ENCODE results near the gene KCTD5. TPM values are rescaled to one million over a fixed set of nuclear protein-coding genes. Genes with fewer than 3 reads are reported as not detected.

The KCTD5 gene
- total RNA-seq, 1 experiment from 2014 or later: 36.7 TPM

DNA sequence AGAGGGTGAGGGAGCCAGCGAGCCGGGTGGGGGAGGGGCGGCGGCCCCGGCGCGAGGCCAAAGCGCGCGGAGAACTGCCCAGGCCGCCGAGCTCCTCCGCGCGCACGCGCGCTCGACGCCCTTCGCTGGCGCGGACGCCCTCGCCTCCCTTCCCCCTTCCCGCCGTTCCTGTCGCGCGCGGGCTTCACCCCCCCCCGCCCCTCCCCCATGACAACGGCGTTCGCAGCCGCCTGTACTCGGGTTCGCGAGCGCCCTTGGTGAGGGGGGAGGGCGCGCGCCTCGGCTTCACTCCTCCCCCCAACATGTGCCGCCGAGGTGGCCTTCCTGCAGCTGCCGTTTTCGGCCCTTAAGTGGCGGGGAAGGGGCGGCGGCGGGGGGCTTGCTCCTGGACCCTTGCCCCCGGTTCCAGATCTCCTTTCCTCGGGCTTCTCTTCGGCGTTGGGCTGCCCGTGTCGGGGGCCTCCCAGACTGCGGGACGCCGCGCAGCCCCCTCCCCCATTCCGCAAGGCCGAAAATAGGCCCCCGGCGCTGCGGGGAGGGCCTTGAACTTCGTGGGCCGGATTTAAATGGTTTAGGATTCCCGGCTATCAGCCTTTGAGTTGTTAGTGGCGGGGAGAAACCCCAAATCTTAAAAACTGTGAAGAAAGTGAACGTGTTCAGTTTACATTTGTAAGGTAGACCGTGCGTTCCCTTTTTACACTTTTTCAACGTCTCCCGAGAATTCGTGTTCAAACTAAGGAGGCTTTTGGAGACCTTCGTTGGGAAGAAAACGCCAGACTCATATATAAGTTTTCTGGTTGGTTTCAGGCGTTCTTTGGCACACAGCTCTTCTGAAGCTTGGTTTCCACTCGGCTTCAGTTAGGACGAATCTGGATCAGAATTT, 70.8 kb downstream of the KCTD5 start:
- H3K36me3 Mint-ChIP-seq (ENCODE audit: insufficient read depth, unreplicated experiment): peaks cover 74% of the 10 kb centered on the region
- peaks cover 39% of the 10 kb centered on the region for H3K4me1 Mint-ChIP-seq (ENCODE audit: low read depth, unreplicated experiment)
- H3K27me3 Mint-ChIP-seq (ENCODE audit: unreplicated experiment): no peaks in the 10 kb centered on the region
- no peak for TF ChIP-seq CTCF (IDR thresholded peaks at IDR 0.05; ENCODE audit: unreplicated experiment)
- DNase-seq: peak; percentile 93
- peak overlapping the region; percentile 90 for H3K4me3 Mint-ChIP-seq (ENCODE audit: low read depth, unreplicated experiment)
- peak overlapping the region; percentile 96 for H3K27ac Mint-ChIP-seq (ENCODE audit: unreplicated experiment)
- CTCF ChIA-PET: interaction anchor here (0.6 to 0.9 kb wide), 8 partner anchors 23 to 882 kb away, joined by 3 to 5 read pairs (median 4); partner anchors contain the start of gene PRSS22
- no TSS peak for BruUV-seq (replicated peaks)
- peaks cover 3% of the 10 kb centered on the region for H3K9me3 Mint-ChIP-seq (ENCODE audit: low read depth, unreplicated experiment)
- intact Hi-C loops (cut with micrococcal nuclease; ENCODE audit: unreplicated experiment): no loop called here

- intact Hi-C loops (cut with micrococcal nuclease; ENCODE audit: unreplicated experiment): no loop called here
- peaks cover 43% of the 10 kb centered on the region for H3K4me1 Mint-ChIP-seq (ENCODE audit: low read depth, unreplicated experiment)
- no peak for TF ChIP-seq CTCF (IDR thresholded peaks at IDR 0.05; ENCODE audit: unreplicated experiment)
- no peaks in the 10 kb centered on the region for H3K27me3 Mint-ChIP-seq (ENCODE audit: unreplicated experiment)
- H3K36me3 Mint-ChIP-seq (ENCODE audit: insufficient read depth, unreplicated experiment): peaks cover 78% of the 10 kb centered on the region
- H3K9me3 Mint-ChIP-seq (ENCODE audit: low read depth, unreplicated experiment): peaks cover 3% of the 10 kb centered on the region
- DNase-seq: no peak
- peak overlapping the region; percentile 90 for H3K4me3 Mint-ChIP-seq (ENCODE audit: low read depth, unreplicated experiment)
- H3K27ac Mint-ChIP-seq (ENCODE audit: unreplicated experiment): peak overlapping the region; percentile 96
- CTCF ChIA-PET: interaction anchor here (0.9 kb wide), 1 partner anchor 22 kb away, joined by 3 read pairs; no protein-coding TSS in a partner anchor
- no TSS peak for BruUV-seq (replicated peaks)
Observed at GRCh38 chr16:2753733-2754020, 71.4 kb downstream of the KCTD5 start.

- CTCF ChIA-PET: interaction anchor here (0.6 kb wide), 1 partner anchor 102 kb away, joined by 6 read pairs; no protein-coding TSS in a partner anchor
- H3K4me1 Mint-ChIP-seq (ENCODE audit: low read depth, unreplicated experiment): peaks cover 53% of the 10 kb centered on the region
- intact Hi-C loops (cut with micrococcal nuclease; ENCODE audit: unreplicated experiment): no loop called here
- BruUV-seq (replicated peaks): no TSS peak
- no peak for TF ChIP-seq CTCF (IDR thresholded peaks at IDR 0.05; ENCODE audit: unreplicated experiment)
- H3K36me3 Mint-ChIP-seq (ENCODE audit: insufficient read depth, unreplicated experiment): peaks cover 93% of the 10 kb centered on the region
- peak overlapping the region; percentile 96 for H3K27ac Mint-ChIP-seq (ENCODE audit: unreplicated experiment)
- H3K4me3 Mint-ChIP-seq (ENCODE audit: low read depth, unreplicated experiment): peak overlapping the region; percentile 90
- peaks cover 3% of the 10 kb centered on the region for H3K9me3 Mint-ChIP-seq (ENCODE audit: low read depth, unreplicated experiment)
- H3K27me3 Mint-ChIP-seq (ENCODE audit: unreplicated experiment): no peaks in the 10 kb centered on the region
- DNase-seq: no peak
Observed at GRCh38 chr16:2755158-2755557, 72.8 kb downstream of the KCTD5 start.

- peak overlapping the region; percentile 90 for H3K4me3 Mint-ChIP-seq (ENCODE audit: low read depth, unreplicated experiment)
- peaks cover 55% of the 10 kb centered on the region for H3K4me1 Mint-ChIP-seq (ENCODE audit: low read depth, unreplicated experiment)
- peaks cover 3% of the 10 kb centered on the region for H3K9me3 Mint-ChIP-seq (ENCODE audit: low read depth, unreplicated experiment)
- intact Hi-C loops (cut with micrococcal nuclease; ENCODE audit: unreplicated experiment): no loop called here
- H3K27ac Mint-ChIP-seq (ENCODE audit: unreplicated experiment): peak overlapping the region; percentile 24
- peaks cover 100% of the 10 kb centered on the region for H3K36me3 Mint-ChIP-seq (ENCODE audit: insufficient read depth, unreplicated experiment)
- no peaks in the 10 kb centered on the region for H3K27me3 Mint-ChIP-seq (ENCODE audit: unreplicated experiment)
- no peak for TF ChIP-seq CTCF (IDR thresholded peaks at IDR 0.05; ENCODE audit: unreplicated experiment)
- CTCF ChIA-PET: no interaction called here
- DNase-seq: no peak
- BruUV-seq (replicated peaks): no TSS peak
Observed at GRCh38 chr16:2756288-2757015, 74.1 kb downstream of the KCTD5 start.

All from Calu3 (cell line).